Fibroblast of lung (primary cell): ENCODE data around the gene GET4.

Experiments
- EZH2 ChIP-seq: IDR thresholded peaks from 2 replicates; pipeline ENCODE4 v1.5.1; 2012; ENCODE audit warnings: low read length, control low read depth, mild to moderate bottlenecking; ENCODE audit errors: missing control alignments
- TF ChIP-seq, protein P1 (sequence below), 2 donors: IDR thresholded peaks in 1 of 2; conservative IDR thresholded peaks in 1 of 2; 1 replicate in 1 of 2; 2 replicates in 1 of 2; pipeline ENCODE4 v1.5.1; 2011 to 2012; ENCODE audit warnings: low read length in 2 of 2, control low read depth in 1 of 2, inconsistent platforms in 1 of 2, low read depth in 1 of 2, mild to moderate bottlenecking in 1 of 2

DNA sequence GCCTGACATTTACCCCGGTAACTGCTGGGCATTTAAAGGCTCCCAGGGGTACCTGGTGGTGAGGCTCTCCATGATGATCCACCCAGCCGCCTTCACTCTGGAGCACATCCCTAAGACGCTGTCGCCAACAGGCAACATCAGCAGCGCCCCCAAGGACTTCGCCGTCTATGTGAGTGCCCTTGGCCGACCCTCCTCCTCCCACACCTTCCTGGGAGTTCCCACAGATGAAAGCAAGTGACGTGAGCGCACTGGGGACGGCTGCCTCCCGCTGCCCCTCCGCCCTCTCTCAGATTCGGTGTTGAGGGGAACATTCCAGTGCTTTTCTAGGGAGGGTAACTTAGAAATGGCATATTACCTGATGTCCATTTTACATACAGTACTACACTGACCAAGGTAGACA is 7.0 kb upstream of the GET4 start:
- TF ChIP-seq, protein P1, sequence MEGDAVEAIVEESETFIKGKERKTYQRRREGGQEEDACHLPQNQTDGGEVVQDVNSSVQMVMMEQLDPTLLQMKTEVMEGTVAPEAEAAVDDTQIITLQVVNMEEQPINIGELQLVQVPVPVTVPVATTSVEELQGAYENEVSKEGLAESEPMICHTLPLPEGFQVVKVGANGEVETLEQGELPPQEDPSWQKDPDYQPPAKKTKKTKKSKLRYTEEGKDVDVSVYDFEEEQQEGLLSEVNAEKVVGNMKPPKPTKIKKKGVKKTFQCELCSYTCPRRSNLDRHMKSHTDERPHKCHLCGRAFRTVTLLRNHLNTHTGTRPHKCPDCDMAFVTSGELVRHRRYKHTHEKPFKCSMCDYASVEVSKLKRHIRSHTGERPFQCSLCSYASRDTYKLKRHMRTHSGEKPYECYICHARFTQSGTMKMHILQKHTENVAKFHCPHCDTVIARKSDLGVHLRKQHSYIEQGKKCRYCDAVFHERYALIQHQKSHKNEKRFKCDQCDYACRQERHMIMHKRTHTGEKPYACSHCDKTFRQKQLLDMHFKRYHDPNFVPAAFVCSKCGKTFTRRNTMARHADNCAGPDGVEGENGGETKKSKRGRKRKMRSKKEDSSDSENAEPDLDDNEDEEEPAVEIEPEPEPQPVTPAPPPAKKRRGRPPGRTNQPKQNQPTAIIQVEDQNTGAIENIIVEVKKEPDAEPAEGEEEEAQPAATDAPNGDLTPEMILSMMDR (conservative IDR thresholded peaks at IDR 0.05 in 1 of 2, IDR thresholded peaks at IDR 0.05 in 1 of 2; ENCODE audit: low read depth in 1 of 2, low read length in 2 of 2), result no peak
- TF ChIP-seq EZH2, result no peak
